ENCODE data around the gene CXCL17. TPM values are rescaled to one million over a fixed set of nuclear protein-coding genes. Genes with fewer than 3 reads are reported as not detected.

The CXCL17 gene
- polyA plus RNA-seq, 1 donor (not counting 4 experiments of a cell fraction or from before 2014, with no cell fraction given) = not detected

DNA sequence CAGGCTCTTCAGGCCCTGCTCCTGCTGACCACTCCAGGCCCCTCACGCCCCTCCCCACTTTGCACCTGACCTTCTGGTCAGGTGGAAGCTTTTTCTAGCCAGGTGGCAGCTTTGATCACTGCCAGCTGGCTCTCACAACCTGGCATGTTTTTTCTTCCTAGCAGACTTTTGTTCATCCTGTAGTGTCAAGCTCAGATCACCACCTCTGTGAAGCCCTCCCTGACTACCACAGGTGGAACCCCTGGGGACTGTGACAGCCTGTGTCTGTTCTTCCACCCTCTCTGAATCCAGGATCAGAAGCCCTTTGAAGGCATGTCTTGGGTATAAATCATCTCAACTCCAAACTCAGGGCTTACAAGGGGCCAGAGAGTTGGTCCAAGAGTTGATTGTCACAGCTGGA, 42.3 kb downstream of the CXCL17 start:
- peaks cover 23% of the 10 kb centered on the region for H3K4me1 ChIP-seq (ENCODE audit: control insufficient read depth, extremely low read depth, insufficient read depth, low read length)
- H3K9me3 ChIP-seq (ENCODE audit: control insufficient read depth, low read depth, low read length) = no peaks in the 10 kb centered on the region
- peaks cover 9% of the 10 kb centered on the region for H3K79me2 ChIP-seq (ENCODE audit: control insufficient read depth, insufficient read depth, low read length)
- H3K9me1 ChIP-seq (ENCODE audit: control insufficient read depth, extremely low read depth, insufficient read depth, low read length) = peaks cover 5% of the 10 kb centered on the region
- H3K9ac ChIP-seq (ENCODE audit: control insufficient read depth, extremely low read depth, insufficient read depth, low read length) = no peak overlapping the region
- dilution Hi-C loops (cut with MboI; ENCODE audit: extremely low pct_ligation_motif_present, low sequenced_read_pairs) = no loop called here
- H2AFZ ChIP-seq (ENCODE audit: control insufficient read depth, low read length) = no peak overlapping the region
- peaks cover 2 to 3% of the 10 kb centered on the region in 2 experiments for H3K36me3 ChIP-seq (ENCODE audit: control insufficient read depth in 2 of 2, extremely low read depth in 1 of 2, insufficient read depth in 2 of 2, low read length in 2 of 2)
- H3K27ac ChIP-seq (ENCODE audit: control insufficient read depth, insufficient read depth, low read length) = no peak overlapping the region
- no peak overlapping the region for H3K4me3 ChIP-seq (ENCODE audit: control insufficient read depth in 2 of 3, extremely low read depth in 1 of 3, insufficient read depth in 2 of 3, low read depth in 1 of 3, low read length in 3 of 3)
- H4K20me1 ChIP-seq (ENCODE audit: control insufficient read depth, extremely low read depth, insufficient read depth, low read length) = no peaks in the 10 kb centered on the region
- H3K27me3 ChIP-seq (ENCODE audit: control insufficient read depth, extremely low read depth, insufficient read depth, low read length) = no peaks in the 10 kb centered on the region
- no peak overlapping the region for H3K4me2 ChIP-seq (ENCODE audit: control insufficient read depth, extremely low read depth, insufficient read depth, low read depth, low read length)
- DNase-seq (ENCODE audit: low read depth, low spot score) (no peak), FAIRE-seq (no peak)
- TF ChIP-seq EZH2 (IDR thresholded peaks at IDR 0.05; ENCODE audit: low read length) = no peak
- TF ChIP-seq, protein P1, sequence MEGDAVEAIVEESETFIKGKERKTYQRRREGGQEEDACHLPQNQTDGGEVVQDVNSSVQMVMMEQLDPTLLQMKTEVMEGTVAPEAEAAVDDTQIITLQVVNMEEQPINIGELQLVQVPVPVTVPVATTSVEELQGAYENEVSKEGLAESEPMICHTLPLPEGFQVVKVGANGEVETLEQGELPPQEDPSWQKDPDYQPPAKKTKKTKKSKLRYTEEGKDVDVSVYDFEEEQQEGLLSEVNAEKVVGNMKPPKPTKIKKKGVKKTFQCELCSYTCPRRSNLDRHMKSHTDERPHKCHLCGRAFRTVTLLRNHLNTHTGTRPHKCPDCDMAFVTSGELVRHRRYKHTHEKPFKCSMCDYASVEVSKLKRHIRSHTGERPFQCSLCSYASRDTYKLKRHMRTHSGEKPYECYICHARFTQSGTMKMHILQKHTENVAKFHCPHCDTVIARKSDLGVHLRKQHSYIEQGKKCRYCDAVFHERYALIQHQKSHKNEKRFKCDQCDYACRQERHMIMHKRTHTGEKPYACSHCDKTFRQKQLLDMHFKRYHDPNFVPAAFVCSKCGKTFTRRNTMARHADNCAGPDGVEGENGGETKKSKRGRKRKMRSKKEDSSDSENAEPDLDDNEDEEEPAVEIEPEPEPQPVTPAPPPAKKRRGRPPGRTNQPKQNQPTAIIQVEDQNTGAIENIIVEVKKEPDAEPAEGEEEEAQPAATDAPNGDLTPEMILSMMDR (optimal IDR thresholded peaks at IDR 0.05 in 1 of 3, IDR thresholded peaks at IDR 0.05 in 1 of 3, conservative IDR thresholded peaks at IDR 0.05 in 1 of 3; ENCODE audit: extremely low read depth in 1 of 3, insufficient read depth in 2 of 3, low read length in 3 of 3) = no peak

DNA sequence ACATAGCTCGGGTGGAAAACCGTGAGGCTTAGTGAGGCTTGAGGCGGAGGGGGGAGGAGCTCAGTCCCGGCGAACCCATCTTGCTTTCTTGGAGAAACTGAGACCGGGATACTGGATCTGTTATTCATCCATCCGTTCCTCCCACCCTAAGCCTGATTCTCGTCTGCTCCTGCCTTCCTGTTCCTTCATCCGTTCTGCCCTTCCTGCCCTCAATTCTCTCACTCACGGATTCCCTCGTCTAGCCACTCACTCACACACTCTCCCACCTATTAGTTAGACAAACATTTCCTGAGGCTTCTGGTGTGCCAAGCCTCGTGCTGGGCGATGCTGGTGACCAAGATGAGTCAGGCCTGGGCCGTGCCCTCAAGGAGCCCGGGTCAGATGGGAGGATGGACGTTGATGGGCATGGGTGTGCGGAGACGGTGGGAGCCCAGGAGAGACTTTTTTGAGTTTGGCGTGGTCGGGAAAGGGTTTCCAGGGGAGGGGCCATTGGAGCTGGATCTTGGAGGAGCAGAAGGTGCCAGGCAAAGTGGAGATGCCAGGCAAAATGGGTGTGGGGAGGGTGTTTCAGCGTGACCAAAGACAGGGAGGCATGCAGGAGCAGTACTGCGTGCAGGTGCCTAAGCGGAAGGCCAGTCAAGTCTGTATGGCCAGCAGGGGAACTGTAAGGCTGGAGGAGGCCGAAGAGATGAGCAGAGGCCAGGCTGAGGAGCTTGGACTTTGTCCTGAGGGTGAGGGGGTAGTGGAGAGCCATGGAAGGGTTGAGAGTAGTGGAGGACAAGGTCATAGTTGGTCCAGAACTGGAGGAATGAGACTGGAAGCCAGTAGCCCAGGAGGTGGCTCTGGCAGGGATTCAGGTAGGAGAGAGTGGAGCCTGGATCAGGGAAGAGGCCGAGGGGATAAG, 45.2 kb downstream of the CXCL17 start:
- dilution Hi-C loops (cut with MboI; ENCODE audit: extremely low pct_ligation_motif_present, low sequenced_read_pairs) = no loop called here
- DNase-seq (ENCODE audit: low read depth, low spot score) (no peak), FAIRE-seq (peak; percentile 5)
- Histone ChIP-seq H3K4me1 (ENCODE audit: control insufficient read depth, extremely low read depth, insufficient read depth, low read length) (peaks cover 23% of the 10 kb centered on the region), H3K4me2 (ENCODE audit: control insufficient read depth, extremely low read depth, insufficient read depth, low read depth, low read length) (peak overlapping the region; percentile 99), H3K27me3 (ENCODE audit: control insufficient read depth, extremely low read depth, insufficient read depth, low read length) (no peaks in the 10 kb centered on the region), H2AFZ (ENCODE audit: control insufficient read depth, low read length) (peak overlapping the region; percentile 95), H3K9me3 (ENCODE audit: control insufficient read depth, low read depth, low read length) (no peaks in the 10 kb centered on the region), H3K27ac (ENCODE audit: control insufficient read depth, insufficient read depth, low read length) (peak overlapping the region; percentile 99), H3K9me1 (ENCODE audit: control insufficient read depth, extremely low read depth, insufficient read depth, low read length) (peaks cover 5% of the 10 kb centered on the region), H3K9ac (ENCODE audit: control insufficient read depth, extremely low read depth, insufficient read depth, low read length) (peak overlapping the region; percentile 94), H3K36me3 (ENCODE audit: control insufficient read depth in 2 of 2, extremely low read depth in 1 of 2, insufficient read depth in 2 of 2, low read length in 2 of 2) (no peaks in the 10 kb centered on the region), H3K4me3 (ENCODE audit: control insufficient read depth in 2 of 3, extremely low read depth in 1 of 3, insufficient read depth in 2 of 3, low read depth in 1 of 3, low read length in 3 of 3) (peak overlapping the region; percentile 58 to 84 (median 83)), H3K79me2 (ENCODE audit: control insufficient read depth, insufficient read depth, low read length) (peaks cover 9% of the 10 kb centered on the region), H4K20me1 (ENCODE audit: control insufficient read depth, extremely low read depth, insufficient read depth, low read length) (no peaks in the 10 kb centered on the region)
- TF ChIP-seq, protein P1 (optimal IDR thresholded peaks at IDR 0.05 in 1 of 3, IDR thresholded peaks at IDR 0.05 in 1 of 3, conservative IDR thresholded peaks at IDR 0.05 in 1 of 3; ENCODE audit: extremely low read depth in 1 of 3, insufficient read depth in 2 of 3, low read length in 3 of 3) = no peak
- no peak for TF ChIP-seq EZH2 (IDR thresholded peaks at IDR 0.05; ENCODE audit: low read length)

Measured in keratinocyte (primary cell).